ENCODE data around the gene SUMO1.

SUMO1 gene

GRCh38 chr2:202270487-202270886 lies 32.1 kb upstream of the SUMO1 start:
- Histone ChIP-seq H3K27me3 (ENCODE audit: low read depth, low read length) (no peaks in the 10 kb centered on the region), H3K4me3 (ENCODE audit: low read length) (peak overlapping the region; percentile 66), H3K9me3 (ENCODE audit: insufficient read depth, low read length) (no peaks in the 10 kb centered on the region), H3K4me2 (ENCODE audit: low read length) (peak overlapping the region; percentile 83), H3K9ac (ENCODE audit: low read length) (peak overlapping the region; percentile 46), H3K27ac (ENCODE audit: low read length) (peak overlapping the region; percentile 83), H3K79me2 (ENCODE audit: low read length) (peaks cover 100% of the 10 kb centered on the region), H4K20me1 (ENCODE audit: insufficient read depth, low read length) (peaks cover 89% of the 10 kb centered on the region), H2AFZ (ENCODE audit: low read depth, low read length) (no peak overlapping the region), H3K36me3 (replicated peaks; ENCODE audit: low read depth, low read length) (peaks cover 25% of the 10 kb centered on the region), H3K4me1 (ENCODE audit: low read length) (peaks cover 51% of the 10 kb centered on the region)
- TF ChIP-seq EZH2phosphoT487 (IDR thresholded peaks at IDR 0.05; ENCODE audit: low read depth), result no peak
- no peak for TF ChIP-seq CTCF (IDR thresholded peaks at IDR 0.05; ENCODE audit: low read depth, low read length)

DNA sequence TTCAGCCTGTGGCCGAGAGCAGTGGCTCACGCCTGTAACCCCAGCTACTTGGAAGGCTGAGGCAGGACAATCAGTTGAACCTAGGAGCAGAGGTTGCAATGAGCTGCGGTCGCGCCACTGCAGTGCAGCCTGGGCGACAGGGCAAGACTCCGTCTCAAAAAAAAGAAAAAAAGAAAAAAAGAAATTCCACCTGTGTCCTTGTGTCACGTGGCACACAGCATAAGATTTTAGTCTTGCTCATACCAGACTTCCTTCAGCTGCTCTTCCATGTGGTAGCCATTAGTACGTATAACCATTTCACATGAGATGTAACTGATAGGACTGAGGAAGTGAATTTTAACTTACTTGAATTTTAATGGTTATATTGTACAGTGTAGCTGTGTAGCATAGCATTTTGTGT lies 31.2 kb upstream of the SUMO1 start:
- peak overlapping the region; percentile 83 for H3K4me2 ChIP-seq (ENCODE audit: low read length)
- no peaks in the 10 kb centered on the region for H3K9me3 ChIP-seq (ENCODE audit: insufficient read depth, low read length)
- peaks cover 95% of the 10 kb centered on the region for H3K79me2 ChIP-seq (ENCODE audit: low read length)
- H3K4me3 ChIP-seq (ENCODE audit: low read length), result peak overlapping the region; percentile 66
- H2AFZ ChIP-seq (ENCODE audit: low read depth, low read length), result no peak overlapping the region
- H4K20me1 ChIP-seq (ENCODE audit: insufficient read depth, low read length), result peaks cover 80% of the 10 kb centered on the region
- peak overlapping the region; percentile 46 for H3K9ac ChIP-seq (ENCODE audit: low read length)
- TF ChIP-seq CTCF (IDR thresholded peaks at IDR 0.05; ENCODE audit: low read depth, low read length) (no peak), EZH2phosphoT487 (IDR thresholded peaks at IDR 0.05; ENCODE audit: low read depth) (no peak)
- peaks cover 52% of the 10 kb centered on the region for H3K4me1 ChIP-seq (ENCODE audit: low read length)
- peak overlapping the region; percentile 83 for H3K27ac ChIP-seq (ENCODE audit: low read length)
- H3K36me3 ChIP-seq (replicated peaks; ENCODE audit: low read depth, low read length), result peaks cover 16% of the 10 kb centered on the region
- no peaks in the 10 kb centered on the region for H3K27me3 ChIP-seq (ENCODE audit: low read depth, low read length)

DNA sequence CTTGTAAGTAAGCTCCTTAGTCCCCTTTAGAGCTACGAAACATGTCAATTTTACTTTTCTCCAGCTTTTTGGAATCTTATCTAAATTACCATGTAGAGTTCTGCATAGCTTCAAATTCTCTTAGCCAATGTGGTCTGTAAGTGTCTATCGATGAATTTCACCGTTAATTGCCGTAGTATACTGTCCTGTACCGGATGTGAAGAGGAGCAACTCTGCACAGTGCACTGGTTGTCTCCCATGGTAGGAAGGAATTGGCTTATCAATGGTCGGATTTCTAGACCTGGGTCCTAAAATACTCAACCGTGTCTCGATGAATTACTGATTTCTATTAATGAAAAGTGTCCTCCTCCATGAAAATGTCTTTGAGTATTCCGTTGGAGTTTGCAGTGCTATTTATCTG lies 29.1 kb upstream of the SUMO1 start:
- H3K36me3 ChIP-seq (replicated peaks; ENCODE audit: low read depth, low read length), result peaks cover 15% of the 10 kb centered on the region
- H3K4me1 ChIP-seq (ENCODE audit: low read length), result peaks cover 62% of the 10 kb centered on the region
- no peak for TF ChIP-seq EZH2phosphoT487 (IDR thresholded peaks at IDR 0.05; ENCODE audit: low read depth)
- no peak for TF ChIP-seq CTCF (IDR thresholded peaks at IDR 0.05; ENCODE audit: low read depth, low read length)
- peak overlapping the region; percentile 86 for H3K27ac ChIP-seq (ENCODE audit: low read length)
- no peak overlapping the region for H2AFZ ChIP-seq (ENCODE audit: low read depth, low read length)
- no peaks in the 10 kb centered on the region for H3K9me3 ChIP-seq (ENCODE audit: insufficient read depth, low read length)
- H4K20me1 ChIP-seq (ENCODE audit: insufficient read depth, low read length), result peaks cover 60% of the 10 kb centered on the region
- H3K79me2 ChIP-seq (ENCODE audit: low read length), result peaks cover 83% of the 10 kb centered on the region
- H3K9ac ChIP-seq (ENCODE audit: low read length), result peak overlapping the region; percentile 99
- H3K4me3 ChIP-seq (ENCODE audit: low read length), result peak overlapping the region; percentile 97
- H3K27me3 ChIP-seq (ENCODE audit: low read depth, low read length), result no peaks in the 10 kb centered on the region
- H3K4me2 ChIP-seq (ENCODE audit: low read length), result peak overlapping the region; percentile 83

- Histone ChIP-seq H3K36me3 (replicated peaks; ENCODE audit: low read depth, low read length) (peaks cover 15% of the 10 kb centered on the region), H3K9me3 (ENCODE audit: insufficient read depth, low read length) (no peaks in the 10 kb centered on the region), H3K4me1 (ENCODE audit: low read length) (peaks cover 45% of the 10 kb centered on the region), H3K4me3 (ENCODE audit: low read length) (peak within 1 kb of the TSS; percentile 97), H3K27ac (ENCODE audit: low read length) (peak within 1 kb of the TSS; percentile 86), H3K9ac (ENCODE audit: low read length) (peak within 1 kb of the TSS; percentile 99), H3K79me2 (ENCODE audit: low read length) (peaks cover 65% of the 10 kb centered on the region), H3K4me2 (ENCODE audit: low read length) (peak within 1 kb of the TSS; percentile 83), H2AFZ (ENCODE audit: low read depth, low read length) (peak within 1 kb of the TSS; percentile 4; the same call in 1 of the 2 replicates), H4K20me1 (ENCODE audit: insufficient read depth, low read length) (peaks cover 42% of the 10 kb centered on the region), H3K27me3 (ENCODE audit: low read depth, low read length) (no peaks in the 10 kb centered on the region)
- TF ChIP-seq CTCF (IDR thresholded peaks at IDR 0.05; ENCODE audit: low read depth, low read length) (no peak), EZH2phosphoT487 (IDR thresholded peaks at IDR 0.05; ENCODE audit: low read depth) (no peak)
Observed at GRCh38 chr2:202265467-202266277, 27.3 kb upstream of the SUMO1 start, which contains the start of gene NOP58. TSS of gene NOP58 (plus strand) at chr2:202265763. CDS start at chr2:202265942, 179 bp downstream.

Data from OCI-LY3 (cell line).